ENCODE measurements around the gene SIGLEC8.

Gene SIGLEC8

GRCh38 chr19:51410950-51411748 lies 47.1 kb downstream of the SIGLEC8 start:
- H3K4me3 ChIP-seq (ENCODE audit: control insufficient read depth, low read depth, low read length), result no peak overlapping the region
- no peak for TF ChIP-seq CTCF (IDR thresholded peaks at IDR 0.05; ENCODE audit: control insufficient read depth, insufficient read depth, low read depth, low read length, missing control alignments)
- no peak for DNase-seq (ENCODE audit: low read depth)

GRCh38 chr19:51407511-51408131 lies 50.6 kb downstream of the SIGLEC8 start:
- peak; percentile 29 for TF ChIP-seq CTCF (IDR thresholded peaks at IDR 0.05; ENCODE audit: control insufficient read depth, insufficient read depth, low read depth, low read length, missing control alignments)
- no peak overlapping the region for H3K4me3 ChIP-seq (ENCODE audit: control insufficient read depth, low read depth, low read length)
- DNase-seq (ENCODE audit: low read depth), result no peak

DNA sequence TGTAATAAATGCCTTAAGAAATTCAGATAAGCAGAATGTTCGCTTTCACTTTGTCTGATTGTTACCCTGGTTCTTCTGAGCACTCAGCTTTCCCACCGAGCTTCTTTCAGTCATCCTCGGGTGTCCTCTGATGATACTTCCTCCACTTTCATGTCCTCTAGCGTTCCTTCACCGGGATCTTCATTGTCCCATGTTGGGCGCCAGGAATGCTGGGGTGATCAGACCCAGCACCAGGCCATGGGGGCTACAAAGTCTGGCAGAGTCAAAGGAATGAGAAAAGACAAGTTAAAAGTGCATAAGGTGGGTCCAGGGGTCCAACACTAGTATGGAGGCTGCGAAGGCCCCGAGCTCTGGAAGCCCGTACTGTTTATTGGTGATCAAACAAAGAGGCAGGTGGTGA lies 56.1 kb downstream of the SIGLEC8 start:
- TF ChIP-seq CTCF (IDR thresholded peaks at IDR 0.05; ENCODE audit: control insufficient read depth, insufficient read depth, low read depth, low read length, missing control alignments), result no peak
- no peak for DNase-seq (ENCODE audit: low read depth)
- H3K4me3 ChIP-seq (ENCODE audit: control insufficient read depth, low read depth, low read length), result no peak overlapping the region

All from AG09309 (cell line).